ENCODE results near the gene RTRAF. TPM values are rescaled to one million over a fixed set of nuclear protein-coding genes. Genes with fewer than 3 reads are reported as not detected.

Gene RTRAF
- total RNA-seq, 1 experiment from 2014 or later = 116 TPM

- no peak for DNase-seq (ENCODE audit: low read depth)
Observed at GRCh38 chr14:52020866-52021717, 31.7 kb downstream of the RTRAF start.

- no peak for DNase-seq (ENCODE audit: low read depth)
Observed at GRCh38 chr14:52021957-52022600, 32.7 kb downstream of the RTRAF start.

GRCh38 chr14:52023518-52023917 is 34.2 kb downstream of the RTRAF start:
- DNase-seq (ENCODE audit: low read depth) = peak; percentile 87

GRCh38 chr14:52025310-52025709 is 36.0 kb downstream of the RTRAF start:
- DNase-seq (ENCODE audit: low read depth) = peak; percentile 65

GRCh38 chr14:52026017-52026660 is 36.8 kb downstream of the RTRAF start:
- DNase-seq (ENCODE audit: low read depth) = no peak

- no peak for DNase-seq (ENCODE audit: low read depth)
Observed at GRCh38 chr14:52026901-52027300, 37.6 kb downstream of the RTRAF start.

GRCh38 chr14:52029881-52030280 is 40.5 kb downstream of the RTRAF start:
- no peak for DNase-seq (ENCODE audit: low read depth)

- peak; percentile 95 for DNase-seq (ENCODE audit: low read depth)
Observed at GRCh38 chr14:52031781-52032180, 42.4 kb downstream of the RTRAF start.

GRCh38 chr14:52032204-52032801 is 43.0 kb downstream of the RTRAF start:
- peak; percentile 70 for DNase-seq (ENCODE audit: low read depth)

- DNase-seq (ENCODE audit: low read depth) = peak; percentile 83
Observed at GRCh38 chr14:52033101-52033642, 43.8 kb downstream of the RTRAF start.

- DNase-seq (ENCODE audit: low read depth) = no peak
Observed at GRCh38 chr14:52039124-52039815, 49.9 kb downstream of the RTRAF start.

GRCh38 chr14:52040598-52040997 is 51.3 kb downstream of the RTRAF start:
- no peak for DNase-seq (ENCODE audit: low read depth)

GRCh38 chr14:52042371-52043289 is 53.3 kb downstream of the RTRAF start:
- no peak for DNase-seq (ENCODE audit: low read depth)

GRCh38 chr14:52043690-52044089 is 54.3 kb downstream of the RTRAF start:
- peak; percentile 60 for DNase-seq (ENCODE audit: low read depth)

GRCh38 chr14:52044791-52045522 is 55.6 kb downstream of the RTRAF start:
- DNase-seq (ENCODE audit: low read depth) = peak; percentile 80

GRCh38 chr14:52046376-52046917 is 57.1 kb downstream of the RTRAF start:
- DNase-seq (ENCODE audit: low read depth) = no peak

- no peak for DNase-seq (ENCODE audit: low read depth)
Observed at GRCh38 chr14:52048116-52048515, 58.8 kb downstream of the RTRAF start.

- peak; percentile 40 for DNase-seq (ENCODE audit: low read depth)
Observed at GRCh38 chr14:52048641-52049204, 59.4 kb downstream of the RTRAF start.

GRCh38 chr14:52049271-52049670 is 59.9 kb downstream of the RTRAF start:
- no peak for DNase-seq (ENCODE audit: low read depth)
